Left hindlimb (tissue), 1 donor: ENCODE measurements around the gene TMCO2.

ENCODE experiments used
- DNase-seq: peaks from one replicate; pipeline ENCODE4 v3.0.0-alpha.2; 2018

TMCO2 gene

GRCh38 chr1:40258445-40258769 is 10.7 kb downstream of the TMCO2 start:
- no peak for DNase-seq

GRCh38 chr1:40264354-40264781 is 16.6 kb downstream of the TMCO2 start:
- no peak for DNase-seq

- no peak for DNase-seq
Observed at GRCh38 chr1:40265298-40265697, 17.6 kb downstream of the TMCO2 start.

GRCh38 chr1:40265919-40266318 is 18.2 kb downstream of the TMCO2 start:
- no peak for DNase-seq

- DNase-seq: no peak
Observed at GRCh38 chr1:40266786-40267535, 19.2 kb downstream of the TMCO2 start.

GRCh38 chr1:40267767-40268187 is 20.0 kb downstream of the TMCO2 start:
- DNase-seq: no peak

GRCh38 chr1:40268211-40268610 is 20.5 kb downstream of the TMCO2 start:
- DNase-seq: no peak

- no peak for DNase-seq
Observed at GRCh38 chr1:40270152-40270834, 22.6 kb downstream of the TMCO2 start.

GRCh38 chr1:40272653-40273213 is 25.0 kb downstream of the TMCO2 start:
- DNase-seq: no peak

GRCh38 chr1:40273547-40274166 is 25.9 kb downstream of the TMCO2 start:
- no peak for DNase-seq

GRCh38 chr1:40274331-40274730 is 26.6 kb downstream of the TMCO2 start:
- DNase-seq: no peak

- DNase-seq: no peak
Observed at GRCh38 chr1:40276122-40276521, 28.4 kb downstream of the TMCO2 start.

GRCh38 chr1:40281853-40282252 is 34.1 kb downstream of the TMCO2 start:
- DNase-seq: no peak

GRCh38 chr1:40291293-40291692 is 43.6 kb downstream of the TMCO2 start:
- DNase-seq: no peak

GRCh38 chr1:40299366-40300248 is 51.9 kb downstream of the TMCO2 start:
- DNase-seq: no peak

- DNase-seq: no peak
Observed at GRCh38 chr1:40300249-40300567, 52.5 kb downstream of the TMCO2 start.

- no peak for DNase-seq
Observed at GRCh38 chr1:40300651-40301050, 52.9 kb downstream of the TMCO2 start.

- no peak for DNase-seq
Observed at GRCh38 chr1:40301066-40301465, 53.3 kb downstream of the TMCO2 start.
